22Rv1 (cell line): ENCODE data around the gene CPLANE2.

Source experiments
- ZFX ChIP-seq: fragments of 450-650 bp; IDR thresholded peaks from 2 replicates; pipeline ENCODE4 v1.6.1; 2017; ENCODE audit warnings: antibody characterized with exemption, borderline replicate concordance
- TF ChIP-seq, protein P1 (sequence below): fragments of 450-650 bp; IDR thresholded peaks from 2 replicates; pipeline ENCODE4 v1.5.1; 2017; ENCODE audit warnings: mild to moderate bottlenecking

DNA sequence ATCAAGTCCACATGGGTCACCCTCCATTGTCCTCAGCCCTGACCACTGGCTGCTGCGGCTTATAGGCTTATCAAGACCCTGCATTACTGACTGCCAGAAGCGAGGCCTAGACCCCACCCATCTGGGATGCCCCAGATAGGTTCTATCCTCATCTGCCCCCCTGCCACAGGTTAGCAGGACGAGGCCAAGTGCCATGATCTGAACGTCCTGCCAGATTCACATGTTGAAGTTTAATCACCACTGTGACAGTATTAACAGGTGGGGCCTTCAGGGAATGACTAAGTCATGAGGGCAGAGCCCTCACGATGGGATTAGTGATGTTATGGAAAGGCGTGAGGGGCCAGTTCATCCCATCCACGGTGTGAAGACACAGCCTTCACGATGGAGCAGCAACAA lies 6.2 kb upstream of the CPLANE2 start:
- TF ChIP-seq, protein P1, sequence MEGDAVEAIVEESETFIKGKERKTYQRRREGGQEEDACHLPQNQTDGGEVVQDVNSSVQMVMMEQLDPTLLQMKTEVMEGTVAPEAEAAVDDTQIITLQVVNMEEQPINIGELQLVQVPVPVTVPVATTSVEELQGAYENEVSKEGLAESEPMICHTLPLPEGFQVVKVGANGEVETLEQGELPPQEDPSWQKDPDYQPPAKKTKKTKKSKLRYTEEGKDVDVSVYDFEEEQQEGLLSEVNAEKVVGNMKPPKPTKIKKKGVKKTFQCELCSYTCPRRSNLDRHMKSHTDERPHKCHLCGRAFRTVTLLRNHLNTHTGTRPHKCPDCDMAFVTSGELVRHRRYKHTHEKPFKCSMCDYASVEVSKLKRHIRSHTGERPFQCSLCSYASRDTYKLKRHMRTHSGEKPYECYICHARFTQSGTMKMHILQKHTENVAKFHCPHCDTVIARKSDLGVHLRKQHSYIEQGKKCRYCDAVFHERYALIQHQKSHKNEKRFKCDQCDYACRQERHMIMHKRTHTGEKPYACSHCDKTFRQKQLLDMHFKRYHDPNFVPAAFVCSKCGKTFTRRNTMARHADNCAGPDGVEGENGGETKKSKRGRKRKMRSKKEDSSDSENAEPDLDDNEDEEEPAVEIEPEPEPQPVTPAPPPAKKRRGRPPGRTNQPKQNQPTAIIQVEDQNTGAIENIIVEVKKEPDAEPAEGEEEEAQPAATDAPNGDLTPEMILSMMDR, result no peak
- no peak for TF ChIP-seq ZFX
